Fibroblast of villous mesenchyme (primary cell): Measurements from ENCODE around the gene NR4A3. TPM values are rescaled to one million over a fixed set of nuclear protein-coding genes. Genes with fewer than 3 reads are reported as not detected.

ENCODE experiments used
- DNase-seq: peaks from one replicate; pipeline ENCODE4 v3.0.0-alpha.2; 2010; ENCODE audit warnings: low read depth
- H3K4me3 ChIP-seq: 2 replicates; pipeline ENCODE4 v1.5.1; 2011; ENCODE audit warnings: low read depth, mild to moderate bottlenecking, low read length
- CTCF ChIP-seq: IDR thresholded peaks from 2 replicates; pipeline ENCODE4 v1.5.1; 2012; ENCODE audit warnings: low read depth, mild to moderate bottlenecking, low read length; ENCODE audit not compliant: insufficient read depth
- total RNA-seq: library from RNA; depleted of rRNA; stranded (reverse); fragments of >200 nt; gene quantifications from 2 replicates; pipeline ENCODE4 v1.2.3, GENCODE V29; 2012

The NR4A3 gene
- total RNA-seq, 1 donor = under 0.01 TPM

- peak overlapping the region; percentile 91 for H3K4me3 ChIP-seq
- no peak for TF ChIP-seq CTCF
- no peak for DNase-seq
Observed at GRCh38 chr9:99825172-99826046, 3.7 kb downstream of the NR4A3 start.

- no peak for TF ChIP-seq CTCF
- no peak for DNase-seq
Observed at GRCh38 chr9:99826579-99826978, 4.9 kb downstream of the NR4A3 start.

GRCh38 chr9:99827244-99827643 lies 5.6 kb downstream of the NR4A3 start:
- no peak overlapping the region for H3K4me3 ChIP-seq
- DNase-seq = no peak
- TF ChIP-seq CTCF = no peak

More at GRCh38 chr9:99826579-99826978, 4.9 kb downstream of the NR4A3 start:
- no peak overlapping the region for H3K4me3 ChIP-seq

- H3K4me3 ChIP-seq = no peak overlapping the region
- no peak for DNase-seq
- TF ChIP-seq CTCF = no peak
Observed at GRCh38 chr9:99828054-99828416, 6.3 kb downstream of the NR4A3 start.

- no peak overlapping the region for H3K4me3 ChIP-seq
- TF ChIP-seq CTCF = no peak
- DNase-seq = no peak
Observed at GRCh38 chr9:99828417-99829176, 6.9 kb downstream of the NR4A3 start.

- DNase-seq = no peak
- H3K4me3 ChIP-seq = no peak overlapping the region
- no peak for TF ChIP-seq CTCF
Observed at GRCh38 chr9:99831857-99832557, 10.3 kb downstream of the NR4A3 start.
